ENCODE results near the gene ACACB. TPM values are rescaled to one million over a fixed set of nuclear protein-coding genes. Genes with fewer than 3 reads are reported as not detected.

The ACACB gene
- 10 to 100 TPM in 3 of 4 donors, 1 to 10 TPM in 1; 5.9 to 48.4 (median 27.3) TPM for total RNA-seq

- intact Hi-C loops (cut with DNase I) = loop anchor here (10.0 kb wide), 1 partner anchor 269 kb away; no protein-coding TSS in a partner anchor
- TF ChIP-seq CTCF (IDR thresholded peaks at IDR 0.05) = no peak
- no peak for TF ChIP-seq POLR2A (IDR thresholded peaks at IDR 0.05)
- Histone ChIP-seq H3K27me3 (no peaks in the 10 kb centered on the region), H3K4me1 (peaks cover 9 to 69% (median 39%) of the 10 kb centered on the region in 3 donors), H3K4me3 (peak within 1 kb of the TSS in 1 of 4 donors; percentile 7), H3K36me3 (no peaks in the 10 kb centered on the region), H3K9me3 (no peaks in the 10 kb centered on the region), H3K27ac (peak within 1 kb of the TSS; percentile 56 to 95 (median 88))
- no peak for DNase-seq
- WGBS, 2 donors = 66 to 75% methylated on average over 11 to 12 of the region's 14 CpGs
These were observed at the start of gene ACACB for GRCh38 chr12:109115758-109116610. ACACB (plus strand) TSS chr12:109116587; CDS start chr12:109139406, 22,819 bp downstream.

- WGBS, 2 donors = 89 to 90% methylated on average over 17 of the region's 17 CpGs
- intact Hi-C loops (cut with DNase I) = no loop called here
- no peak for DNase-seq
- no peaks in the 10 kb centered on the region for H3K4me1 ChIP-seq
- TF ChIP-seq POLR2A (IDR thresholded peaks at IDR 0.05) (no peak), CTCF (IDR thresholded peaks at IDR 0.05) (no peak)
- peaks cover 0 to 78% (median 5%) of the 10 kb centered on the region in 3 donors for H3K36me3 ChIP-seq
- no peaks in the 10 kb centered on the region for H3K9me3 ChIP-seq
- H3K27ac ChIP-seq = no peak overlapping the region
- no peaks in the 10 kb centered on the region for H3K27me3 ChIP-seq
- H3K4me3 ChIP-seq = no peak overlapping the region
These were observed 46.8 kb upstream of the ACACB start for GRCh38 chr12:109069307-109070271.

GRCh38 chr12:109074866-109075265 lies 41.5 kb upstream of the ACACB start:
- no peaks in the 10 kb centered on the region for H3K4me1 ChIP-seq
- H3K27me3 ChIP-seq = no peaks in the 10 kb centered on the region
- TF ChIP-seq POLR2A (IDR thresholded peaks at IDR 0.05) (no peak), CTCF (IDR thresholded peaks at IDR 0.05) (no peak)
- no peaks in the 10 kb centered on the region for H3K9me3 ChIP-seq
- intact Hi-C loops (cut with DNase I) = no loop called here
- H3K36me3 ChIP-seq = peaks cover 0 to 79% (median 13%) of the 10 kb centered on the region in 3 donors
- DNase-seq = no peak
- H3K27ac ChIP-seq = no peak overlapping the region
- no peak overlapping the region for H3K4me3 ChIP-seq

- no peaks in the 10 kb centered on the region for H3K9me3 ChIP-seq
- H3K4me3 ChIP-seq = no peak overlapping the region
- no peaks in the 10 kb centered on the region for H3K27me3 ChIP-seq
- no peak overlapping the region for H3K27ac ChIP-seq
- DNase-seq = no peak
- peaks cover 13 to 92% (median 49%) of the 10 kb centered on the region in 3 donors for H3K36me3 ChIP-seq
- intact Hi-C loops (cut with DNase I) = no loop called here
- WGBS, 2 donors = 90 to 91% methylated on average over 9 to 14 of the region's 14 CpGs
- no peaks in the 10 kb centered on the region for H3K4me1 ChIP-seq
- TF ChIP-seq CTCF (IDR thresholded peaks at IDR 0.05) (no peak), POLR2A (IDR thresholded peaks at IDR 0.05) (no peak)
These were observed 33.6 kb upstream of the ACACB start for GRCh38 chr12:109082751-109083150.

Data from esophagus squamous epithelium (tissue), 5 donors.